A673 (cell line): ENCODE data around the gene LEFTY1.

Experiments
- EZH2 ChIP-seq: fragments of 200-600 bp; sonication (generic); IDR thresholded peaks from 2 replicates; pipeline ENCODE4 v1.6.1; 2017; ENCODE audit warnings: borderline replicate concordance, low read depth, mild to moderate bottlenecking, mixed read lengths, antibody characterized with exemption, low read length; ENCODE audit not compliant: poor library complexity, severe bottlenecking
- TF ChIP-seq, protein P1 (sequence below): fragments of 300-800, 200-600 bp; sonication (generic); conservative IDR thresholded peaks from 2 replicates; pipeline ENCODE4 v1.5.1; 2017; ENCODE audit warnings: low read depth, mild to moderate bottlenecking, antibody characterized with exemption, low read length, moderate library complexity, mixed read lengths

DNA sequence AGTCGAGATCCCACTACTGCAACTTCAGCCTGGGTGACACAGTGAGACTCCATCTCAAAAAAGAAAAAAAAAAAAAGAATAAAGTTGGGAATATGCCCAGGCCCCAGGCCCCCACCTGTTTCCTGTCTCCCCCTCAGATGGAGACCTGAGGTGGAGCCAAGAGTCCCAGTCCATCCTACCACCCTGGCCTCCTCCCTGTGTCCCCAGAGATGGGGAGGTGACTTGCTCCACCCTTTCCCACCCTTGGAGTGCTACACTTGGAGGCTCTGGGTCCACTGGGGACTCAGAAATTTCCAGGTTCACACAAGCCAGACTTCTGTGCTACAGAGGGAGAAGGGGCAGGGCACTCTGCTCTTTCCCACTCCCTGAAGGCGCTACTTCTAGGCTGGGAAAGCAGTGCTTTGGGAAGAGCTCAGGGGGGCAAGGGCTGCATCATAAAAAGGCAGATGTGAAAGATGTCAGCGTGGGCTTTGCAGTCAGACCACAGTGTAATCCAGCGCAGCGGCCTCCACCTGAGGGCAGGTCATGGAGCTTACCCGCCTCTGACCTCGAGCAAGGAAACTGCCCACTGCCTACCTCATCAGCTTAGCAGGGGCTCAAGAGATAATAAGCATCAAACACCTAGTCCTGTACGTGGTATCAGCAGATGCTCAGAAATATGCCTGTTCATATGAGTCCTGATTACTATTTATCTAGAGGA is 20.2 kb downstream of the LEFTY1 start:
- no peak for TF ChIP-seq EZH2
- TF ChIP-seq, protein P1, sequence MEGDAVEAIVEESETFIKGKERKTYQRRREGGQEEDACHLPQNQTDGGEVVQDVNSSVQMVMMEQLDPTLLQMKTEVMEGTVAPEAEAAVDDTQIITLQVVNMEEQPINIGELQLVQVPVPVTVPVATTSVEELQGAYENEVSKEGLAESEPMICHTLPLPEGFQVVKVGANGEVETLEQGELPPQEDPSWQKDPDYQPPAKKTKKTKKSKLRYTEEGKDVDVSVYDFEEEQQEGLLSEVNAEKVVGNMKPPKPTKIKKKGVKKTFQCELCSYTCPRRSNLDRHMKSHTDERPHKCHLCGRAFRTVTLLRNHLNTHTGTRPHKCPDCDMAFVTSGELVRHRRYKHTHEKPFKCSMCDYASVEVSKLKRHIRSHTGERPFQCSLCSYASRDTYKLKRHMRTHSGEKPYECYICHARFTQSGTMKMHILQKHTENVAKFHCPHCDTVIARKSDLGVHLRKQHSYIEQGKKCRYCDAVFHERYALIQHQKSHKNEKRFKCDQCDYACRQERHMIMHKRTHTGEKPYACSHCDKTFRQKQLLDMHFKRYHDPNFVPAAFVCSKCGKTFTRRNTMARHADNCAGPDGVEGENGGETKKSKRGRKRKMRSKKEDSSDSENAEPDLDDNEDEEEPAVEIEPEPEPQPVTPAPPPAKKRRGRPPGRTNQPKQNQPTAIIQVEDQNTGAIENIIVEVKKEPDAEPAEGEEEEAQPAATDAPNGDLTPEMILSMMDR: no peak
